Hematopoietic multipotent progenitor cell (in vitro differentiated cells): ENCODE data around the gene ZSWIM5. TPM values are rescaled to one million over a fixed set of nuclear protein-coding genes. Genes with fewer than 3 reads are reported as not detected.

Experiments
- DNase-seq, 3 donors: peaks; one replicate each; pipeline ENCODE4 v3.0.0-alpha.2; 2011 to 2015; ENCODE audit warnings: low read depth in 2 of 3, low spot score in 2 of 3
- total RNA-seq: library from RNA; depleted of rRNA; stranded (reverse); fragments of >200 nt; gene quantifications from one replicate; pipeline ENCODE4 v1.2.3, GENCODE V29; 2012

ZSWIM5 gene
- total RNA-seq, 1 donor, result 2.7 TPM

- no peak for DNase-seq
Measured at GRCh38 chr1:45037456-45037855, 168.9 kb downstream of the ZSWIM5 start.

DNA sequence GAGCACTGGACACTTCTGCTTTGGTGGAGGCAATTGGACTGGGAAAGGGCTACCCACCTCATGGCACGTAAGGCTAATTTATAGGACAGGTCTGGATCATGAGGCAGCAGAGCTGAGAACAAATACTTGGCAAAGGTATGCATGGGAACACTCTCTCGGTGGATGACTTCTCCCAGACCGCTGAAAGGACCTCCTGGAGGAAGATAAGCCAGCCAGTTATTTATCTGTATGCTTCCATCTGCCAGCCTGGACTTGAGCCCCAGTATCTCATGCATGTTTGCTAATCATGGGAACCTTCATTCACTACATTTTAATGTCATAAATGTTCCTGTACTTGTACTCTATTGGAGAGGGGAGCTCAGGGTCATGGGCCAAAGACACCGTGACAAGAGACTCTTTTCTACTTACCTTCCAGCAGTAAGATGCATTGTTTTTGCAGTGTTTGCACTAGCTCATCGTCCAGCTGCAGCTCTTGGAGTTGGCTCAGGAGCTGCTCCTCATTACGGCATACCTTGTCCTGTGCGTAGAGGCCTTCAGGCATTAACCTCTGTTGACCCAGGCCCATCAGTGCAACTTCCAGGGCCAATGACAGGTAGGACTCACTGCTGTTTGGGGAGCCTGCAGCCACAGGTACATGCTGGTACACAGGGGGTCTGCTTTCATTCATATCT lies 170.6 kb downstream of the ZSWIM5 start:
- no peak for DNase-seq

DNA sequence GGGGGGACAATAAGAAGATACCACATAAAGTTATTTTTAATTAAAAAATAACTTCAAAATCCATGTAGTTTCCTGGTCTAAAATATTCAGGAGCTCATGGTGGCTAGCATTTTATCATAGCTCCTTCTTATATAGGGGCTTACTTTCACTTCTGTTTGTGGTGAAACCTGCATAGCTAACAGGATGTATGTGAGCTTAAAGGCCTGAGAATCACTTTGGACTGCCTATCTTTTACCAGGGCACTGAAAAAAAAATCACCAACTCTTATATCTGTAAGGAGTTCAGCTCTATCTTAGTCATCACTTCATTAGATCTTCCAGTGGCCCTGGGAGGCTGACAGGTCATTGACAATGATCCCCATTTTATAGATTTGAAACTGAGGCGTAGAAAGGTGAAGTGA lies 173.0 kb downstream of the ZSWIM5 start:
- peak in 1 of 3 donors; percentile 61 for DNase-seq

- no peak for DNase-seq
Measured at GRCh38 chr1:45032837-45033236, 173.6 kb downstream of the ZSWIM5 start.

GRCh38 chr1:45026446-45026845 lies 180.0 kb downstream of the ZSWIM5 start:
- no peak for DNase-seq

- no peak for DNase-seq
Measured at GRCh38 chr1:45023663-45024062, 182.7 kb downstream of the ZSWIM5 start.

- DNase-seq, result peak in 2 of 3 donors; percentile 56 to 79
Measured at GRCh38 chr1:45018599-45019230, 187.7 kb downstream of the ZSWIM5 start.

- DNase-seq, result no peak
Measured at GRCh38 chr1:45016767-45017166, 189.6 kb downstream of the ZSWIM5 start.

DNA sequence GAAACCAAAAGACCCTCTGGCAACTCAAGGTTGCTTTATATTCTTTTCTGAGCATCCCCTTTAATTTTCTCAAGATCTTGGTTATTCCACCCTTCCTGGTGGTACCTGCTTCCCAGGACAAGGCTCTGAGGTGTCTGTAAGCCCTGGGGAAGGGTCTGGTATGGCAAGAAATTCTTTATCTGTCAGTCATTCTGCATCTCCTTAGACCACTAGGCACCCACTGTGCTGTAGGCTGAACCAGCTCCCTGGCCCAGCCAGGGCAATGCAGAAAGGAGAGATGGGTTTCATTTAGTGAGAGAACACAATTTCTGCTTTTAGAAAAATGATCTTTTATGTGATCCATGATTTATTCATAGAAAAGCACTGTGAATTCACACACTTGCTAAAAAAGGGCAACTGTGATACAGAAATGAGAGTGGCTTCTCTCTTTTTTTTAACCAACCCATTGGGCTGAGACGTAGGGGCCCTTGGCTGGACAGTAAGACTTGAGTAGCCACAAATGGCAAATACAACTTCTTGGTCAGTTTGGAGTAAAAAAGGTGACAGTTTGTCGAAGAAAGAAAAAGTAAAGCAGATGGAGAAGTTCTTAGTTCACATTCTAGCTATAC lies 190.2 kb downstream of the ZSWIM5 start:
- DNase-seq, result no peak

- DNase-seq, result no peak
Measured at GRCh38 chr1:45015683-45016082, 190.7 kb downstream of the ZSWIM5 start.

- peak; percentile 61 to 89 (median 82) for DNase-seq
Measured at GRCh38 chr1:45014321-45015028, 191.9 kb downstream of the ZSWIM5 start.

DNA sequence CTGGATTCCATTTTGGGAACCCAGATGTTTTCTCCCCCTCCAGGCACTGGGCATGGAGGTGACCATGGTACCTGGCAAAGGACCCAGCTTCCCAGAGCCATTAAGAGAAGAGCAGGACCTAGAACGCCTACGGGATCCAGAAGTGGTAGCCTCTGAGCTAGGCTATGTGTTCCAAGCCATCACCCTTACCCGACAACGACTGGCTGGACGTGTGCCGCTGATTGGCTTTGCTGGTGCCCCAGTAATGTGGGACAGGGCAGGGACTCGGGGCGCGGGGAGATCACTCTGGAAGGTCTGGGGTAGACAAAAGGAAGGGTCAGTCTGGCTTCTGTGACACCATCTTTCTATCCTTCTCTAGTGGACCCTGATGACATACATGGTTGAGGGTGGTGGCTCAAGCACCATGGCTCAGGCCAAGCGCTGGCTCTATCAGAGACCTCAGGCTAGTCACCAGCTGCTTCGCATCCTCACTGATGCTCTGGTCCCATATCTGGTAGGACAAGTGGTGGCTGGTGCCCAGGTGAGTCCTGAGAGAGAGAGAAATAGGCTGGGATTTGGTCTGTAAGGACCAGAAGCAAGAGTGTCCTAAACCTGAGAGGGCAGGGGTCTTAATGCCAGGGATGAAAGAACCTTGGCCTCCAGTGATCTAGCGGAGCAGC lies 192.7 kb downstream of the ZSWIM5 start:
- no peak for DNase-seq

GRCh38 chr1:45012639-45013278 lies 193.6 kb downstream of the ZSWIM5 start:
- DNase-seq, result peak in 2 of 3 donors; percentile 70 to 80

- peak; percentile 73 to 97 (median 96) for DNase-seq
Measured at GRCh38 chr1:45011837-45012638, 194.4 kb downstream of the ZSWIM5 start, which contains the start of gene UROD. UROD (plus strand) TSS chr1:45012254; CDS start chr1:45012266, 12 bp downstream.

GRCh38 chr1:45010855-45011811 lies 195.3 kb downstream of the ZSWIM5 start, which contains the start of gene HECTD3:
HECTD3 (minus strand) TSS chr1:45011324; CDS start chr1:45011257, 67 bp downstream.
- DNase-seq, result peak in 2 of 3 donors; percentile 68 to 78

GRCh38 chr1:45009956-45010854 lies 196.2 kb downstream of the ZSWIM5 start:
- no peak for DNase-seq

GRCh38 chr1:45009296-45009865 lies 197.0 kb downstream of the ZSWIM5 start:
- no peak for DNase-seq
